ENCODE data around the gene CD177. TPM values are rescaled to one million over a fixed set of nuclear protein-coding genes. Genes with fewer than 3 reads are reported as not detected.

Gene CD177
- total RNA-seq, 1 experiment from 2014 or later = not detected

GRCh38 chr19:43310221-43310620 lies 43.3 kb upstream of the CD177 start:
- Histone ChIP-seq H3K9me2 (ENCODE audit: insufficient read depth) (no peaks in the 10 kb centered on the region), H3K36me3 (ENCODE audit: control insufficient read depth in 1 of 2, insufficient read depth in 2 of 2, low read length in 2 of 2) (no peaks in the 10 kb centered on the region), H3K27me3 (ENCODE audit: insufficient read depth, low read length) (no peaks in the 10 kb centered on the region), H3K79me2 (ENCODE audit: insufficient read depth, low read length) (no peaks in the 10 kb centered on the region), H3K4me2 (ENCODE audit: low read length) (no peak overlapping the region), H4K20me1 (ENCODE audit: insufficient read depth) (no peaks in the 10 kb centered on the region), H3K9ac (ENCODE audit: low read length) (no peak overlapping the region), H2AFZ (ENCODE audit: low read depth, low read length, poor library complexity, severe bottlenecking) (no peak overlapping the region), H3K4me1 (ENCODE audit: control insufficient read depth in 1 of 2, insufficient read depth in 2 of 2, low read length in 2 of 2) (peaks cover 0 to 10% of the 10 kb centered on the region in 2 experiments; a peak in 2 of 4 replicates), H3K9me3 (ENCODE audit: control insufficient read depth in 1 of 2, insufficient read depth in 1 of 2, low read depth in 1 of 2, low read length in 2 of 2) (no peaks in the 10 kb centered on the region), H3K27ac (ENCODE audit: low read depth, low read length) (no peak overlapping the region), H3K4me3 (replicated peaks in 1 of 2; ENCODE audit: low read depth in 1 of 2, low read length in 2 of 2) (no peak overlapping the region)
- POLR2A ChIA-PET = no interaction called here
- no peak for TF ChIP-seq CEBPB (IDR thresholded peaks at IDR 0.05; ENCODE audit: low read depth)
- no peak for TF ChIP-seq REST (IDR thresholded peaks at IDR 0.05; ENCODE audit: low read depth)
- TF ChIP-seq, protein P1, sequence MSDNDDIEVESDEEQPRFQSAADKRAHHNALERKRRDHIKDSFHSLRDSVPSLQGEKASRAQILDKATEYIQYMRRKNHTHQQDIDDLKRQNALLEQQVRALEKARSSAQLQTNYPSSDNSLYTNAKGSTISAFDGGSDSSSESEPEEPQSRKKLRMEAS (IDR thresholded peaks at IDR 0.05) = no peak
- no peak for TF ChIP-seq EZH2 (IDR thresholded peaks at IDR 0.05)
- TF ChIP-seq SRF (IDR thresholded peaks at IDR 0.05; ENCODE audit: low read depth) = no peak
- no peak for TF ChIP-seq ZNF274 (IDR thresholded peaks at IDR 0.05; ENCODE audit: low read depth, low read length)
- TF ChIP-seq YY1 (IDR thresholded peaks at IDR 0.05; ENCODE audit: extremely low read depth, insufficient replicate concordance, low read depth, low read length) = no peak
- TF ChIP-seq, protein P2, sequence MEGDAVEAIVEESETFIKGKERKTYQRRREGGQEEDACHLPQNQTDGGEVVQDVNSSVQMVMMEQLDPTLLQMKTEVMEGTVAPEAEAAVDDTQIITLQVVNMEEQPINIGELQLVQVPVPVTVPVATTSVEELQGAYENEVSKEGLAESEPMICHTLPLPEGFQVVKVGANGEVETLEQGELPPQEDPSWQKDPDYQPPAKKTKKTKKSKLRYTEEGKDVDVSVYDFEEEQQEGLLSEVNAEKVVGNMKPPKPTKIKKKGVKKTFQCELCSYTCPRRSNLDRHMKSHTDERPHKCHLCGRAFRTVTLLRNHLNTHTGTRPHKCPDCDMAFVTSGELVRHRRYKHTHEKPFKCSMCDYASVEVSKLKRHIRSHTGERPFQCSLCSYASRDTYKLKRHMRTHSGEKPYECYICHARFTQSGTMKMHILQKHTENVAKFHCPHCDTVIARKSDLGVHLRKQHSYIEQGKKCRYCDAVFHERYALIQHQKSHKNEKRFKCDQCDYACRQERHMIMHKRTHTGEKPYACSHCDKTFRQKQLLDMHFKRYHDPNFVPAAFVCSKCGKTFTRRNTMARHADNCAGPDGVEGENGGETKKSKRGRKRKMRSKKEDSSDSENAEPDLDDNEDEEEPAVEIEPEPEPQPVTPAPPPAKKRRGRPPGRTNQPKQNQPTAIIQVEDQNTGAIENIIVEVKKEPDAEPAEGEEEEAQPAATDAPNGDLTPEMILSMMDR (IDR thresholded peaks at IDR 0.05 in 2 of 3, conservative IDR thresholded peaks at IDR 0.05 in 1 of 3; ENCODE audit: borderline replicate concordance in 1 of 3, insufficient read depth in 1 of 3, low read depth in 2 of 3, low read length in 2 of 3) = no peak
- no peak for TF ChIP-seq SP1 (IDR thresholded peaks at IDR 0.05; ENCODE audit: low read depth)
- no peak for TF ChIP-seq ZBTB33 (IDR thresholded peaks at IDR 0.05; ENCODE audit: extremely low read depth, insufficient replicate concordance, low read length)
- ATAC-seq (no peak), DNase-seq (ENCODE audit: low read depth, low spot score) (no peak)
- BruUV-seq (replicated peaks) = no TSS peak
- RAD21 ChIA-PET (ENCODE audit: low non-redundant PET in 1 of 2, low total read pairs in 2 of 2, uncharacterized antibody in 2 of 2, unreplicated experiment in 2 of 2) = no interaction called here
- CTCF ChIA-PET = no interaction called here
- intact Hi-C loops (cut with micrococcal nuclease) = no loop called here
